NCI-H446 (cell line): ENCODE measurements around the gene DNASE1.

ENCODE experiments used
- DNase-seq, 2 experiments: peaks; one replicate each; lab custom pipeline; 2025; lab: John Stamatoyannopoulos, UW

The DNASE1 gene

DNA sequence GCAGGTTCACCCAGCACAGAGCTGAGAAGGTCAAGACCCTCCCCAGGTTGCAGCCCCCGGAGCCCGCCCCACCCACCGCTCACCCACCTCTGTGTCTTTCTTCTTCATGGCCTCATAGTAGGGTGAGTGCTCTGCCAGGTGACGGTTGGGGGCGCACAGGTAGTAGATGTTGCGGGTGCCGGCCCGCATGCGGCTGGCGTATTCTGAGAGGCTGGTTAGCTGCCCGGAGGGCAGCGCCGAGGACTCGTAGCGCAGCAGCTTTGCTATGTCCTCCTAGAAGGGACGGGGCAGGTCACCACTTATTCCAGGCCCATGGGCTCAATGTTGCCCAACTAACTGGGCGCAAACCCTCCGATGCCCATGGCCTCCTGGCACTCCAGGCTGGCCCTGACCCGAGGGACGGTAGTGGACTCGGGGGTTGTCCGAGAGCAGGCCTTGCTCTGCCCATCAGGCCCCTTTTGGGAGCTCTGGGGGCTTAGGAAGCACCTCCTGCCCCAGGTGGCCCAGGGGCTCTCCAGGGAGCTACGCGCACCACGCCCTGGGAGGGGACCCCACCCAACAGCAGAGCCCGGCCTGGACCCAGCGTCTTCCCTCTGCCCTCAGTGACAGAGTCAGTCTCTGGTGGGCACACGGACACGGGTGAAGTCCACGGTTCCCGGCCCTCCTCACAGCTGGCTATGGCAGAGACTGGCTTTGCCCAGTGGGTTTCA lies 9.9 kb downstream of the DNASE1 start:
- no peak for DNase-seq

DNA sequence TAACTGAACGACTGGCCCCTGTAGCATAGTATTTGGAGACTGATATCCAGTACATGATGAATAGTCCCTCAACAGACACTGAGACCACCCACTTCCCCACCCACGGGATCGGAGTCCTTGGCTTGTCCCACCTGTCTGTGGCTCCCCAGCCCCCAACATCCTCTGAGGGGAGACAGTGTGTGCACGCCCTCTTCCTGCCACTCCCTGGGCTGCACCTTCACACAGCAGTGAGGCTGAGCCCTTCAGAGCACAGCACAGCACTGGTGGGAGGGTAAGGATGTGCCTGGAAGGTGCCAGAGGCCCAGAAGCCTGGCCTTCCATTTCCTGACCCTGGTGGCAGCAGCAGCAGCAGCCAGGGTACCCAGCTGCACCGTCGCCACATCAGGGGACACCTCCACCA lies 11.0 kb downstream of the DNASE1 start:
- DNase-seq = no peak

DNA sequence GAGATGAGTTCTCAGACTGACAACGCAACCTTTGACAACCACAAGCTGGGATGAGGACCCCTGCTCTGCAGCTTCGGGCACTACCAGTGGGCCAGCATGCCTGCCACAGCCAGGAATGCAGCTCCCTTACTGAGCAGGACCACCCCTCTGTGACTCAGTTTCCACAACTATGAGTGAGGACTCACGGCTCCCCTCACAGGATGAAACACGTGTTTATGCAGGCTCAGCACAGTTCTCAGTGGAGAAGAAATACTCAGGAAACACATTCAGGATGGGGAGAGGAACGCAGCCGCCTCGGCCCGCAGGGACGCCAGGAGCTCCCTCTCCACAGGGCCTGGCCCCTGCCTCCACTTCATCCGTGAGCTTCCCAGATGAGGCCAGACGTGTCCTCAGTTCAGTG lies 14.1 kb downstream of the DNASE1 start:
- DNase-seq = no peak

DNA sequence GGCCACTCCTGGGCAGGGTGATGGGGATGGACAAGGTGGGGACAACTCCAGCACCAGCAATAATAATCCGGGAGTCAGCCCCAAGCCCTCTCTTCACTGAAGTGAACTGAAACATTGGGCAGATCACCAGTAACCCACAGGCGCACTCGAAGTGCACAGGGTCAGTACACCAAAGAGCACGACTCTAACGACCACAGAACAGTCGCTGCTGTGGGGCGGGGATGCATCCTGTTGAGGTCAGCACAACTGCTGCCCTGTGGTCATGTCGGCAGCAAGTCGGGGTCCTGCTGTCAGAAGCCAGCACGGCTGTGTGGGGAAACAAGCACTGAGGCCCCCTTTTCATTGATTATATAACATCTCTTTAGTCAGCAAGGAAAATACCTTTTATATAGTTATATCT lies 14.6 kb downstream of the DNASE1 start:
- no peak for DNase-seq

DNA sequence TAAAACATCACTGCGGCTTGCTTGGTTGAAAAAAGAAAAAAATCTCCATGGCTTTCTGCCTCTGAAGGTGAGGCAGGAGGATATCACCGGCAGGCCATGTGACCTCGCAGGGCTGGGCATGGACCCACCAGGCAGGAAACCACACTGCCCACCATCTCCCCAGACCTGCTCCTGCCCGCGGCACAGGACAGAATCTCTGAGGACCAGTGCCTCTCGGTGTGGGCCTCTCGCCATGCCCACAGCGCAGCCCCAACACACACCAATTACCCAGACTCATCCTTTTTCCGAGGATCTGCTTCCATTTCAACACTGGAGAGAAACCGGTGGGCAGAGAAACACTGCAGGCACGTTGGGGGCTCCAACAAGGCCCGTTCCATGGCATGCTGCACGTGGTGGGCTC lies 16.2 kb downstream of the DNASE1 start:
- DNase-seq = no peak

DNA sequence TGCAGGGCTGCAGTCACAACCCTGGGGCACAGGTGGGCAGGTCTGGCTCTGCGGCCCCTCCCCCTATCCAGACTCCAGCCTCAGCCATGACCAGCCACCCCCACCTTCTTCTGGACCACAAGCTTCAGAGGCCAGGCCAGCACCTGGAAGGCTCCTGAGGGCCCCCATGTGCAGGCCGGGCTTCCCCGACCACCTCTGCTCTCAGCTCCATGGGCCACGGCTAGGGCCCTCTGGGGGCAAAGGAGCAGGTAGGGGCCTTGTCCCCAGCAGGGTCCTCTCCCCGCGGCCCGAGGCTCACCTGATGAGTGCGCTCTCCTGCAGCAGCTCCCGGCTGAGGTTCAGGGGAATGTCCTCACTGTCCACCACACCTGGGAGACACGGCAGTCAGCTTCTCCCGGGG lies 16.9 kb downstream of the DNASE1 start:
- no peak for DNase-seq

DNA sequence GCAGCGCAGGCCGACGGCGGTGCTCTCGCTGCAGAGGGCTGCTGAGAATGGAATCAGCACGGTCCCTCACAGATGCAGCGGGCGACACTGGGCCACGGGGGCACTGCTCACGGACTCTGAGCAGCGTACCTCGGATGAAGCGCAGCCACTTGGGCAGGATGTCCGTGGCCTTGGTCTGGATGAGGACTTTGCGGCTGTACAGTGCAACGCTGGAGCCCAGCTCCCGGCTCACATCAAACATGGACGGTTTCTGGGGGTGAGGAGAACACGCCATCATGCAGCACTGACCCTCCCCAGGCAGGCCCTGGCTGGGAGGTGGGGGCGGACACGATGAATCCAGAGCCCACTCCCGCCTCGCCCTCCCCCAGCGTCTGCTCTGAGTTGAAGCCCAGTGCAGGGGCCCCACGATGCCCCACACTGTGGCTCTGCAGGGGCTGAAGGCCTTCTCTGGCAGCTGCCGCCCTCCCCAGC lies 18.1 kb downstream of the DNASE1 start:
- no peak for DNase-seq

DNA sequence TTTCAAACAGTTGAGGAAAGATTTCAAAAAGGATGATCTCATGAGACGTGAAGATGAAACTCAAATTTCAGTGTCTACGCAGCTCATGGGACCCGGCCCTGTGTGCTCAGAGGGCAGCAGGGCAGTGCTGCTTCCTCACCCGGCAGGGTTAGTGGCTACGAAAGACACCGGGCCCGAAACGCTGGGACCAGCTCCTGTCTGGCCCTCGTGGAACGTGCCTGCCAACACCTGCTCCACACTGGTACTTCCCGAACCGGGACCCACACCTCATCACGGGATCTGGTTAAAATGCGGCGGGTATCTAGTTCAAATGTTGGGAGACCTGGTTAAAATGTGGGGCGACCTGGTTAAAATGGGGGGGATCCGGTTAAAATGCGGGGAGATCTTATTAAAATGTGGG lies 18.7 kb downstream of the DNASE1 start:
- DNase-seq = no peak

DNA sequence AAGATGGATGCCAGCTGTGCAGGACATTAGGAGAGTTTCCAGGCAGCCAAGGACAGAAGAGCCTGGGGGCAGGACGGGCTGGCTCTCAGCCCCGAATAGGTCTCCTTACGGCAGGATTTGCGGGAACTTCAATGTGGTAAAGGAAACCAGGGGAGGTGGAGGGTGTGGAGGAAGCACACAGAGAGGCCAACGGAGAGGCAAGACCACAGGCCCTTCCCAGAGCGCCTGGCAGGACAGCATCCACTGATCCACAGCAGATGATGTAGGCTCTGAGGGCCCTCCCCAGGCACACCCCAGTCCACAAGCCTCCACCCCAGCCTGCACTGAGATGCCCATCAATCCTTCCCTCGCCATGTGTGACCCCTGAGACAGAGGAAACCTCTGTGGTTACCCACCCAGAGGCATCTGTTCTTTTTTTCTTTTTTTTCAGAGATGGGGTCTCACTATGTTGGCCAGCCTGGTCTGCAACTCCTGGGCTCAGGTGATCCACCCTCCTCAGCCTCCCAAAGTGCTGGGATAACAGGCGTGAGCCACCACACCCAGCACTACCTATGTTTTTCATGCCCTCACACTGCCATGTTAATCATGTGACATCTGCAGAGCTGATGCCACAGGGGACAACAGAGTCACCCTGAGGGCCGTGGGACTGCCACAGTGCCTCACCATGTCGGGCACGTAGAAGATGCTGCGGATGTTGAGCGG lies 19.3 kb downstream of the DNASE1 start:
- DNase-seq = no peak

DNA sequence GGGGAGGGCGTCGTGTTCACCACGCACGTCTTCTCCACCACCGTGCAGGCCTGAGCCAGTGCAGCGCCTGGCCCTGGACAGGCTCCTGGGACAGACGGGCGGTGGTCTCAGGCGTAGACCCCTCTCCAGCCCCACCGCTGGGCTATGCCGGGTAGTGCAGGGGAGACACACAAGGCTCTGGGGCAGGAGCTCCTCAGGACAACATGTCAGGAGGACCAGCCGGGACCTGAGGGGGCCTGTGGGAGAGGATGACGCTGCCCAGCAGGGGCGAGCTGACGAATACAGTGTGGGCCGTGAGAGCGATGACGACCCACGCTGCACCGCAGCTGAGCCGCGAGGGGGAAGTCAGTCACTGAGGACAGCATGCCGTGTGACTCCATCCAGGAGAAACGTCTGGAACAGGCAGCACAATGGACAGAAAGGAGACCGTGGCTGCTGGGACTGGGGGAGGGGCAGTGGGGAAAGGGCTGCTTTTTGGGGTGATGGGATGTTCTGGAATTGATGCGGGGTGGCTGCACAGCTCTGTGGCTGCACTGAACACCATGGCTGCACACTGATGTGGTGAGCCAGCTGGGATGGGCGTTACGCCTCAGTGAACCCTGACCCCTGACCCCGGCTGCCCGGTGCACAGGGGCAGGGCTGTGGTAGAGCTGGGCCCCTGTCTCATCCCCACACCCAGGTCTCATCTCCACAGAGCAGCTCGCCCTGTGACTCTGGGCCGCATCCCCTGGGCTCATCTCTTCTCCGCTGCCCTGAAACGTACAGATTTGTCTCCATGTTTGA lies 20.2 kb downstream of the DNASE1 start:
- no peak for DNase-seq

DNA sequence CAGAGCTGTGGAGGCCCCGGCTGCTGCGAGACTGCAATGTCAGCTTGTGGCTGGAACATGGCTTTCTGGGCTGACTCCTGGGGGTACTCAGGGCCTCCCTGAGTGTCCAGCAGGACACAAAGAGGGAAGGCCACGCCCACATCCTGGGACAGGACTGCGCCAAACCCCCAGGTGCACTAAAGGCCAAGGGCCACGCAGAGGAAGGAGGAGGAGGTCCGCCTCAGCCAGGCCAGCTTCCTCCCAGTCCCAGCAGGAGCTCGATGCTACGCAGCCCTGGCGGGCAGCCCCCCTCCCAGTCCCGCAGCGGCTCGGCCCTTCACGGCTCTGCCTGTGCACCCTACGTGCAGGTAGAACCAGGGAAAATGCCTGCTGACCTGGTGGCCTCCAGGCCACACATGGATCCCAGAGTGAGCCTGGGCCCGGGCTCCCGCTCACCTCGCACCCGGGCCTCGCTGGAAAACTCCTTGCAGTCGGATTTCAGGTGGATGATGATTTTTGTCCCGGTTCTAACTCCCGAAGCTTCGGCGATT lies 21.2 kb downstream of the DNASE1 start:
- DNase-seq = no peak

DNA sequence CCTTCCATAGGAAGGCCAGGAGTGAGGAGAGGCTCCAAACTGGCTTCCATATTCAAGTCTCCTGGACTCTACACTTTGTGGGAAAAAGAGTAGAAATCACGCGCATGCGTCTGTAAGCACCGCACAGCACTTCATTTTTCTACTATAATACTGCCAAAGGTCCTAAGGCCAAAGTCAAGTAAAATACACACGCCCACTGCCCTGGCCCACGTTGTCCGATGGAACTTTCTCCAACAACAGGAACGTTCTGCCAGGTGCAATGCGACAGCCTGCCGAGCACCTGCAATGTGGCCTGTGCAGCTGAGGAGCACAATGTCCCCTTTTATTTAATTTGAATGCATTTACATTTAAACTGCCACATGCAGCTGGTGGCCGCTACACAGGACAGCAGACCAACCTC lies 23.5 kb downstream of the DNASE1 start:
- DNase-seq = no peak

DNA sequence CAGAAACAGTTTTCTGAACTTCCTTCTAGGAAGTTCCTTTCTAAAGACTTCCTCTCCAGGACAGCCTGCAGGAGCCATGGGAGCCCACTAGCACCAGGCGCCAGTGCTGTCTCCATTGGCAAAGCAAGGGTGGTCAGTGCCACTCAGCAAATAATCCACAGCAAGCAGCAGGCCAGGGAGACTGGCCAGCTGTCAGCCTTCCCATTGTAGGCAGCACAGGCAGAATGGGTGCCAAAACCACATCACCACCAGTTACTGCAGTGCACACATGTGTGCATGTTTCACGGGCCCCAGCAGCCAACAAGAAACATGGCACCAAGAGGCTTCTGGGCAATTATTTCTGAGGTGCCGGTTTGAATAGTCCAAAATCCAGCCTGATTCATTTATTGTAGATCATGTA lies 26.7 kb downstream of the DNASE1 start:
- peak in 1 of 2 experiments; percentile 41 for DNase-seq

DNA sequence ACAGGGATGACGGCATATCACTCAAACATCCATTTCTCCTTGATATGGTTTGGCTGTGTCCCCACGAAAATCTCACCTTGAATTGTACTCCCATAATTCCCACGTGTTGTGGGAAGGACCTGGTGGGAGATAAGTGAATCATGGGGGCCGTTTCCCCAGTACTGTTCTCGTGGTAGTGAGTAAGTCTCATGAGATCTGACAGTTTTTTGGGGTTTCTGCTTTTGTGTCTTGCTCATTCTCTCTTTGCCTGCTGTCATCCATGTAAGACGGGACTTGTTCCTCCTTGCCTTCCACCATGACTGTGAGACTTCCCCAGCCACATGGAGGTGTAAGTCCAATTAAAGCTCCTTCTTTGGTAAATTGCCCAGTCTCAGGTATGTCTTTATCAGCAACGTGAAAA lies 32.5 kb downstream of the DNASE1 start:
- no peak for DNase-seq

DNA sequence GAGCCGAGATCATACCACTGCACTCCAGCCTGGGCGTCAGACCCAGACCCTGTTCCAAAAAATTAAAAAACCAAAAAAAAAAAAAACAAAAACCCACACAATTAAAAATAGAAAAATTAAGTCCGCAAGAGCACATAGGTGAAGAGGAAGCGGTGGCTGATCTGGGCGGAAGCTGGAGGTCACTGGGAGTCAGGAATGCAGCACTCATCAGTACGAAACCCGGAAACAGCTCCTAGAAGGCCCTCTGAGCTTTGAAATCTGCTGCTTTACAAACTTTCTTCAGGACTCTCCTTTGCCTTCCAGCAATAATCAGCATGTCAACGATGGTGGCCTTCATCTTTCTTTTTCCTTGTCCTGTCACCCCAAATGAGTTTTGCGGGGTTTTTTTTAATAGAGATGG lies 33.3 kb downstream of the DNASE1 start:
- DNase-seq = no peak

DNA sequence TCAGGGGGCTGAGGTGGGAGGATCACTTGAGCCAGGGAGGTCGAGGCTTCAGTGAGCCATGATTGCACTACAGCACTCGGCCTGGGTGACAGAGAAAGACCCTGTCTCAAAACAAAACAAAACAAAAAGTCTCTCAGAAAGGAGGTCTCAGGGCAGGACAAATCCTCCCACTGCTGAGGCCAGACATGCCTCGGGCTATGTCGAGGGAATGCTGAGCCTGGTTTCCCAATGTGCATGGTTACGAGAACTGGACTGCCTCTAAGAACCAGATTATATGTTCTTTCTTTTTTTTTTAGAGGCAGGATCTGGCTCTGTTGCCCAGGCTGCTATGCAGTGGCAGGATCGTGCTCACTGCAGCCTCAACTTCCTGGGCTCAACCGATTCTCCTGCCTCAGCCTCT lies 35.2 kb downstream of the DNASE1 start:
- no peak for DNase-seq

DNA sequence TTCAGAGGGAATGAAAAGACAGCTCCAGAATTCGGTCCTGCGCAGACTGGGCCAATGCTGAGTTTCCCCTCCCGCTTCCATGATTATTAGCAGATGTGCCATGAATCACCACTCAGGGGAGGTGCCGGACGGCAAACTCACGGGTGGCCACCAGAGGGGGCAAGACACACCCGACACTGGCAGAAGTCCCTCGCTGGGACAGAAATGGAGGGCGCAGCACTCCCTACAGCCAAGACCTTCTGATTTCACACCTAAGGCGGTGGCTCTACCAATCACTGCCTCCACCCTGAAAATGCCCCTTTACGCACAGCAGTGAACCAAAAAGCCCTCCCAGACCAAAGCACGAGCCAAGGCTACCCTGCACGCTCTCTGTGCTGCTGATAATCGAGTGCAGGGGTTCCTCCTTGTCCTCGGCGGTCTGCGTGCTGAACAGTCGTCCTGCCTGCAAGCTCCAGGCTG lies 36.0 kb downstream of the DNASE1 start:
- peak; percentile 47 to 90 for DNase-seq

DNA sequence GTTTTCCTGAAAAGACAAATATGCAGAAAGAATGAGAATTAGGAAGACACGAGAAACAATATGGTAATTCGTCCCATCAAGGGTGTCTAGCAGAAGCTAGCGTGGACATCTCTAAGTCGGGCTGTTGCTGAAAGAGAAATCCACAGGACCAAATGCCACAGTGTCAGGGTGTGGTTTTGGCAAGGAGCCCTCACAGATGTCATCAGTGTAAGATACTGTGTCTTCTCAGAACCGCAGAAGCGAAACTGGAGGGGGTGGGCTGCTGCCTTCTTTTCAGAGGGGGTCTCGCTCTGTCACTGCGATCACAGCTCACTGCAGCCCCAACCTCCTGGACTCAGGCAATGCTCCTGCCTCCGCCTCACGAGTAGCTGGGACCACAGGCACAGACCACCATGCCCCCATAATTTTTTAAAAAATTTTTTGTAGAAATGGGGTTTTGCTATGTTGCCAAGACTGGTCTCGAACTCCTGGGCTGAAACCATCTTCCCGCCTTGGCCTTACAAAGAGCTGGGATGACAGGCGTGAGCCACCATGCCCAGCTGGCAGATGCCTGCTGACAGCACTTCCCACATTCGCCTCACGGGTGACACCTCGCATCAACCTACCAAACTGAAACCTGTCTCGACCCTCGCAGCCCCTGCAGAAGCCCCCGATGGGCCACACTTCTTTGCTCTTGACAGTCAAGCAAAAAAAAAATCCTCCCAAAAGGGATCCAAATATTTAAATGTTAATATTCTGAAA lies 36.7 kb downstream of the DNASE1 start:
- no peak for DNase-seq

DNA sequence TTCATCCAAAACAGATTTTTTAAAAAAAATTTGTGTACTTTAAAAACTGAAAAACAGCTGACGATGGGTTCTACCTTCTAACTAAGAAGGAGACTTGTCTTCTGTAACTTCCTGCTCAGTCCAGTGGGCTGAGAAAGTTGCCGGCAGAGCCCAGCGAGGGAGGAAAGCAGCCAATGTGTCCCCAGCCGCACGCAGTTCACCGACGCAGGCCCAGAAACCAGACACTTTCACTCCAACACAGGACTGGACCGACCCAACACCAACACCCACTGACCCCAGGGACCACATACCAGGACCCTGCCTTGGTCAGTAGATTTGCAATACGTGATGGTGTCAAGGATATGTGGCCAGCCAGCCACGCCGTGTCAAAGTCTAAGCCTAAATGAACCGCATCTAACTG lies 37.3 kb downstream of the DNASE1 start:
- no peak for DNase-seq

DNA sequence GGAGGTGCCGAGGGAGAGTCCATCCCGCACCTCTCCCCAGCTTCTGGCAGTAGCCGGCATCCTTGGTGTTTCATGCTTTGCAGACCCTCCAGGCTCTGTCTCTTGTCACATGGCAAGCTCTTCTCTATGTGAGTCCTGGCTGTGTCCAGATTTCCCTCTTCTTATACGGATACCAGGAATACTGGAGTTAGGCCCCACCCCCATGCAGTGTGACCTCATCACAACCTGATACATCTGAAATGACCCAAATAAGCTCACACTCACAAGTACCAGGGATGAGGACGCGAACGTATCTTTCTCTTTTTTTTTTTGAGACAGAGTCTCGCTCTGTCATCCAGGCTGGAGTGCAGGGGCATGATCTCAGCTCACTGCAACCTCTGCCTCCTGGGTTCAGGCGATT lies 39.6 kb downstream of the DNASE1 start:
- DNase-seq = no peak

DNA sequence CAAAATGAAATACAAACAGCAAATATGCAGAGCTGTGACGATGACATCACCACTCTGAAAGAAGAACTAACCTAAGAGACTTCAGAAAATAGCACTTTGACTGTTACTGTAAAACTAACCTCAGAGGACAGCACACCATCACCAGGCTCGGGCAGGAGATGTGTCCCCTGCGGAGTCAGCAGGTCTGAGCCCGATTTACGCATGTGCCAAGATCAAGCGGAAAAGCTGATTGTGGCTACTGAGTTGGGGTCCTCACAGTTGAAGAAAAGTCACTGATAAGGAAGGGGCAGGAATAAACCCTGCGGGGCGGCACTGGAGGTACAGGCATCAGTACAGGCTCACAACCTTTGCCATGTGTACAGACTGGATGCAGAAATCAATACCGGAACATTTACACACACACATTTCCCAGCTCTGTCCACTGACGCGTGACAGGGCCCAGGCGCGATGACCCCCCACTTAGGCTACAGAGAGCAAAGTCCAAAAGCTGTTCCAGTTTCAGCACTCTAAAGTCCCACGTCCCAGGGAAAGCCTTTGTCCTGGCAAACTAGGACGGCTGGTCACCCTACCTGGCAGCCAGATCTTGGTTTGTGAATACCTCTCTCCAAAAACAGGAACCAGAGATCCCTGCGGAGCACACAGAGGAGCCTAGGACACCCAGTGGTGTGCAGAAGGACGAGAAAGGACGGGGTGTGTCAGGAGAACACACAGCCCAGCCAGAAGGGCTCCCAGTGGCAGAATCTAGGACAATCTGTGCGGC lies 41.3 kb downstream of the DNASE1 start:
- no peak for DNase-seq
